CD14-positive monocyte (primary cell): ENCODE results near the gene TUBGCP5. TPM values are rescaled to one million over a fixed set of nuclear protein-coding genes. Genes with fewer than 3 reads are reported as not detected.

Source experiments
- DNase-seq, 3 donors: peaks; one replicate each; pipeline ENCODE4 v3.0.0-alpha.2; 2011 to 2022
- H2AFZ ChIP-seq: 2 replicates; pipeline ENCODE4 v1.6.0; 2012; ENCODE audit warnings: mild to moderate bottlenecking, low read depth, low read length, inconsistent platforms; ENCODE audit not compliant: insufficient read depth, poor library complexity, severe bottlenecking
- H3K27ac ChIP-seq, 2 donors: 1 replicate in 1 of 2; 2 replicates in 1 of 2; pipeline ENCODE4 v1.5.1; 2012 to 2013; ENCODE audit warnings: low read length in 2 of 2, control low read depth in 1 of 2, inconsistent platforms in 1 of 2, low read depth in 1 of 2, mild to moderate bottlenecking in 1 of 2
- H3K27me3 ChIP-seq, 2 donors: one replicate each; pipeline versions ENCODE4 v1.6.0 to v1.6.1; 2011 to 2013; ENCODE audit warnings: low read length in 2 of 2; ENCODE audit not compliant: control insufficient read depth in 2 of 2, insufficient read depth in 2 of 2
- H3K36me3 ChIP-seq, 2 donors: replicated peaks in 1 of 2; 1 replicate in 1 of 2; 2 replicates in 1 of 2; pipeline versions ENCODE4 v1.5.1 to v1.6.1; 2012 to 2013; ENCODE audit warnings: low read length in 2 of 2, control low read depth in 1 of 2, inconsistent platforms in 1 of 2, mild to moderate bottlenecking in 1 of 2; ENCODE audit not compliant: insufficient read depth in 2 of 2, control insufficient read depth in 1 of 2
- H3K4me1 ChIP-seq, 2 donors: 1 replicate in 1 of 2; 2 replicates in 1 of 2; pipeline versions ENCODE4 v1.5.1 to v1.6.1; 2012 to 2013; ENCODE audit warnings: low read length in 2 of 2, control low read depth in 1 of 2, inconsistent platforms in 1 of 2, mild to moderate bottlenecking in 1 of 2, moderate library complexity in 1 of 2; ENCODE audit not compliant: insufficient read depth in 2 of 2, control insufficient read depth in 1 of 2
- H3K4me2 ChIP-seq: replicated peaks from 2 replicates; pipeline ENCODE3; 2012; ENCODE audit warnings: low read length, moderate library complexity, mild to moderate bottlenecking; ENCODE audit not compliant: poor library complexity, severe bottlenecking; ENCODE audit errors: extremely low read depth
- H3K4me3 ChIP-seq, 3 experiments: fragments of 200-600 bp in 1 of 3; sonication (generic) in 1 of 3; replicated peaks in 1 of 3; 1 replicate in 2 of 3; 2 replicates in 1 of 3; pipeline ENCODE4 v1.5.1; 2011 to 2013; ENCODE audit warnings: low read length in 3 of 3, mild to moderate bottlenecking in 3 of 3, control low read depth in 2 of 3, low read depth in 2 of 3, inconsistent platforms in 1 of 3, moderate library complexity in 1 of 3
- H3K79me2 ChIP-seq: 2 replicates; pipeline ENCODE4 v1.6.0; 2012; ENCODE audit warnings: mild to moderate bottlenecking, control low read depth, inconsistent platforms, low read length, moderate library complexity; ENCODE audit not compliant: insufficient read depth
- H3K9ac ChIP-seq: 2 replicates; pipeline ENCODE4 v1.6.0; 2017; ENCODE audit warnings: low read length, mild to moderate bottlenecking; ENCODE audit not compliant: insufficient read depth, poor library complexity, severe bottlenecking
- H3K9me3 ChIP-seq, 2 donors: replicated peaks in 1 of 2; 1 replicate in 1 of 2; 2 replicates in 1 of 2; pipeline versions ENCODE4 v1.5.1 to v1.6.1; 2012 to 2013; ENCODE audit warnings: low read length in 2 of 2, control low read depth in 1 of 2; ENCODE audit not compliant: control insufficient read depth in 1 of 2, insufficient read depth in 1 of 2
- H4K20me1 ChIP-seq: 2 replicates; pipeline ENCODE4 v1.6.0; 2012; ENCODE audit warnings: mild to moderate bottlenecking, low read length, control low read depth, moderate library complexity; ENCODE audit not compliant: insufficient read depth
- H3K27ac Mint-ChIP-seq, 7 donors: one replicate each; pipeline ENCODE4 v1.8.0; 2020; ENCODE audit warnings: mild to moderate bottlenecking in 7 of 7, mixed read lengths in 7 of 7, moderate library complexity in 6 of 7, inconsistent platforms in 2 of 7
- H3K27me3 Mint-ChIP-seq, 3 donors: one replicate each; pipeline ENCODE4 v1.8.0; 2021 to 2022; ENCODE audit warnings: low read depth in 3 of 3, mild to moderate bottlenecking in 3 of 3, mixed read lengths in 3 of 3, moderate library complexity in 3 of 3, inconsistent platforms in 1 of 3
- H3K36me3 Mint-ChIP-seq, 2 donors: one replicate each; pipeline ENCODE4 v1.8.0; 2020; ENCODE audit warnings: mixed read lengths in 2 of 2, inconsistent platforms in 1 of 2, mild to moderate bottlenecking in 1 of 2
- H3K4me1 Mint-ChIP-seq: one replicate; pipeline ENCODE4 v1.8.0; 2020; ENCODE audit warnings: mild to moderate bottlenecking, mixed read lengths
- H3K4me3 Mint-ChIP-seq, 2 donors: one replicate each; pipeline ENCODE4 v1.8.0; 2020; ENCODE audit warnings: mild to moderate bottlenecking in 2 of 2, mixed read lengths in 2 of 2, moderate library complexity in 1 of 2
- H3K9me3 Mint-ChIP-seq, 7 donors: one replicate each; pipeline ENCODE4 v1.8.0; 2020 to 2022; ENCODE audit warnings: mixed read lengths in 7 of 7, mild to moderate bottlenecking in 6 of 7, moderate library complexity in 6 of 7, inconsistent platforms in 2 of 7
- CTCF ChIP-seq: fragments of 200-600 bp; IDR thresholded peaks from one replicate; pipeline ENCODE4 v1.8.0; 2022; ENCODE audit warnings: antibody characterized with exemption, mild to moderate bottlenecking
- WGBS: methylation state at CpG from one replicate; pipeline ENCODE4 v1.1.5; 2013; ENCODE audit warnings: missing lambda C conversion rate; ENCODE audit not compliant: insufficient coverage; 5-methylcytosine and 5-hydroxymethylcytosine counted together
- intact Hi-C, 2 donors: fragments of 100-400 bp; cut with micrococcal nuclease; formaldehyde crosslinking; loops; one replicate each; pipeline versions ENCODE4 v1.15.0 to v1.15.1; 2023
- polyA plus RNA-seq, 3 donors: library from polyadenylated mRNA; depleted of rRNA in 1 of 3; unstranded in 2 of 3; stranded (reverse) in 1 of 3; fragments of 300-500 nt in 2 of 3; fragments of >200 nt in 1 of 3; fragmentation: Illumina TruSeq in 2 of 3; gene quantifications; 1 replicate in 2 of 3; 2 replicates in 1 of 3; pipeline ENCODE4 v1.2.3, GENCODE V29; 2012 to 2021

TUBGCP5 gene
- polyA plus RNA-seq, 3 donors, result 1.4 to 5.8 (median 1.8) TPM

DNA sequence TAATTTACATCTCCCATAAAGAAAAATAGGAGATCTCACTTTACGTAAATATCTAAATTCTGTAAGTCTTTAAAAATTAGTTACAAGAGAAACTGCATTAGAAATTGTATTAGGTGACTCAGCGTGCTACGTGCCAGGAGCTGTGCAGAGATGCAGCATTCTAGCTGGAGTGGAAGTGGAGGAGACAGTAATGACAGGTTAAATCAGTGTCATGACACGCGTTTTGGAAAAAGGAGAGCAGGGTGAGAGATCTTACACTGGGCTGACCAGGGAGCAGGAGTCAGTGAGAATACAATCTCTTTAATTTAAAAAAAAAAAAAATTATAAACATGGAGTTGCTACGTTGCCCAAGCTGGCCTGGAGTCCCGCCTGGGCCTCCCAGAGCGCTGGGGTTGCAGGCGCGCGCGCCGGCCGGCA lies 635 bp downstream of the TUBGCP5 start:
- peak overlapping the region; percentile 94 for H3K4me2 ChIP-seq
- no peaks in the 10 kb centered on the region for H4K20me1 ChIP-seq
- peaks cover 9 to 16% of the 10 kb centered on the region in 2 donors for H3K36me3 ChIP-seq
- peak overlapping the region; percentile 46 to 83 (median 69) for H3K4me3 ChIP-seq
- H3K36me3 Mint-ChIP-seq, result peaks cover 7 to 16% of the 10 kb centered on the region in 2 donors
- H2AFZ ChIP-seq, result peak overlapping the region; percentile 91
- no peak for TF ChIP-seq CTCF
- peak in 1 of 3 donors; percentile 9 for DNase-seq
- no peak overlapping the region for H3K27ac ChIP-seq
- H3K27me3 Mint-ChIP-seq, result no peaks in the 10 kb centered on the region
- peak overlapping the region in 6 of 7 donors; percentile 45 to 89 (median 72) for H3K27ac Mint-ChIP-seq
- intact Hi-C loops, result loop anchor here (5.0 to 10.0 kb wide), 3 partner anchors 61 to 201 kb away; partner anchors contain the start of gene NIPA2 (in 1 of the 2)
- peaks cover 0 to 3% (median 0%) of the 10 kb centered on the region in 7 donors for H3K9me3 Mint-ChIP-seq
- no peaks in the 10 kb centered on the region for H3K79me2 ChIP-seq
- no peaks in the 10 kb centered on the region for H3K27me3 ChIP-seq
- peaks cover 10 to 17% of the 10 kb centered on the region in 2 donors for H3K4me1 ChIP-seq
- H3K9me3 ChIP-seq, result no peaks in the 10 kb centered on the region
- WGBS, result under 1% methylated on average over 11 of the region's 14 CpGs
- H3K9ac ChIP-seq, result peak overlapping the region; percentile 79
- H3K4me1 Mint-ChIP-seq, result peaks cover 14% of the 10 kb centered on the region
- H3K4me3 Mint-ChIP-seq, result peak overlapping the region; percentile 84 to 91

GRCh38 chr15:23035964-23036566 lies 3.3 kb downstream of the TUBGCP5 start:
- no peaks in the 10 kb centered on the region for H3K9me3 Mint-ChIP-seq
- H3K4me3 ChIP-seq, result no peak overlapping the region
- TF ChIP-seq CTCF, result peak; percentile 91

More at GRCh38 chr15:23035964-23036566, 3.3 kb downstream of the TUBGCP5 start:
- H3K79me2 ChIP-seq, result no peaks in the 10 kb centered on the region
- no peak overlapping the region for H3K4me3 Mint-ChIP-seq
- H3K27me3 Mint-ChIP-seq, result no peaks in the 10 kb centered on the region
- H3K27ac Mint-ChIP-seq, result peak overlapping the region in 1 of 7 donors; percentile 55
- no peaks in the 10 kb centered on the region for H4K20me1 ChIP-seq
- H3K36me3 ChIP-seq, result peaks cover 20 to 37% of the 10 kb centered on the region in 2 donors
- intact Hi-C loops, result loop anchor here (5.0 to 10.0 kb wide), 3 partner anchors 59 to 199 kb away; partner anchors contain the start of gene NIPA2 (in 1 of the 2)
- H3K27me3 ChIP-seq, result no peaks in the 10 kb centered on the region
- H3K9ac ChIP-seq, result no peak overlapping the region
- H3K27ac ChIP-seq, result no peak overlapping the region
- 34% methylated on average over 2 of the region's 5 CpGs for WGBS
- peaks cover 14% of the 10 kb centered on the region for H3K4me1 Mint-ChIP-seq
- H3K36me3 Mint-ChIP-seq, result peaks cover 19 to 31% of the 10 kb centered on the region in 2 donors
- H3K4me1 ChIP-seq, result peaks cover 10 to 17% of the 10 kb centered on the region in 2 donors
- no peak overlapping the region for H2AFZ ChIP-seq
- no peak overlapping the region for H3K4me2 ChIP-seq
- peak in 2 of 3 donors; percentile 36 to 57 for DNase-seq
- H3K9me3 ChIP-seq, result no peaks in the 10 kb centered on the region
